ENCODE measurements around the gene NUDT7. TPM values are rescaled to one million over a fixed set of nuclear protein-coding genes. Genes with fewer than 3 reads are reported as not detected.

NUDT7 gene
- total RNA-seq, 4 donors from 2014 or later = 7.6 to 16.1 (median 12.8) TPM

GRCh38 chr16:77724174-77724573, 1.9 kb downstream of the NUDT7 start:
- Histone ChIP-seq H3K27ac (no peak overlapping the region), H3K4me3 (no peak overlapping the region), H3K9me3 (no peaks in the 10 kb centered on the region), H3K27me3 (no peaks in the 10 kb centered on the region), H3K36me3 (no peaks in the 10 kb centered on the region), H3K4me1 (peaks cover 16% of the 10 kb centered on the region)
- no peak for DNase-seq (ENCODE audit: low spot score in 2 of 2)
- no peak for TF ChIP-seq POLR2A (IDR thresholded peaks at IDR 0.05)
- no peak for TF ChIP-seq EP300 (IDR thresholded peaks at IDR 0.05)
- no peak for TF ChIP-seq POLR2AphosphoS5 (IDR thresholded peaks at IDR 0.05)
- TF ChIP-seq, protein P1, sequence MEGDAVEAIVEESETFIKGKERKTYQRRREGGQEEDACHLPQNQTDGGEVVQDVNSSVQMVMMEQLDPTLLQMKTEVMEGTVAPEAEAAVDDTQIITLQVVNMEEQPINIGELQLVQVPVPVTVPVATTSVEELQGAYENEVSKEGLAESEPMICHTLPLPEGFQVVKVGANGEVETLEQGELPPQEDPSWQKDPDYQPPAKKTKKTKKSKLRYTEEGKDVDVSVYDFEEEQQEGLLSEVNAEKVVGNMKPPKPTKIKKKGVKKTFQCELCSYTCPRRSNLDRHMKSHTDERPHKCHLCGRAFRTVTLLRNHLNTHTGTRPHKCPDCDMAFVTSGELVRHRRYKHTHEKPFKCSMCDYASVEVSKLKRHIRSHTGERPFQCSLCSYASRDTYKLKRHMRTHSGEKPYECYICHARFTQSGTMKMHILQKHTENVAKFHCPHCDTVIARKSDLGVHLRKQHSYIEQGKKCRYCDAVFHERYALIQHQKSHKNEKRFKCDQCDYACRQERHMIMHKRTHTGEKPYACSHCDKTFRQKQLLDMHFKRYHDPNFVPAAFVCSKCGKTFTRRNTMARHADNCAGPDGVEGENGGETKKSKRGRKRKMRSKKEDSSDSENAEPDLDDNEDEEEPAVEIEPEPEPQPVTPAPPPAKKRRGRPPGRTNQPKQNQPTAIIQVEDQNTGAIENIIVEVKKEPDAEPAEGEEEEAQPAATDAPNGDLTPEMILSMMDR (IDR thresholded peaks at IDR 0.05) = no peak
- WGBS = 97% methylated on average over 7 of the region's 7 CpGs

DNA sequence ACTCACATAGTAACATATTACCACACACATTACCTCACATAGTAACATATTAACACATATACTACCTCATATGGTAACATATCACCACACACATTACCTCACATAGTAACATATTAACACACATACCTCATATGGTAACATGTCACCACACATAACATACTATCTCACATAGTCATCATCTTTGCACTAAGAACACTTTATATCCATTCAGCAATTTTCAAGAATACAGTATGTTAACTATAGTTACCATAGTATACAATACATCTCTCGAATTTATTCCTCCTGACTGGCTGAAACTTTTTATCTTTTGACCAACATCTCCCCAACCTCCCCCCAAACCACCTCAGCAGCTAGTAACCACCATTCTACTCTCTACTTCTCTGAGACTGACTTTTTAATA, 7.6 kb downstream of the NUDT7 start:
- Histone ChIP-seq H3K27me3 (no peaks in the 10 kb centered on the region), H3K9me3 (no peaks in the 10 kb centered on the region), H3K4me1 (no peaks in the 10 kb centered on the region), H3K4me3 (no peak overlapping the region), H3K27ac (no peak overlapping the region), H3K36me3 (no peaks in the 10 kb centered on the region)
- 0% methylated on average over 1 of the region's 1 CpG for WGBS
- DNase-seq (ENCODE audit: low spot score in 2 of 2) = no peak
- TF ChIP-seq, protein P1 (IDR thresholded peaks at IDR 0.05) = no peak
- TF ChIP-seq POLR2A (IDR thresholded peaks at IDR 0.05) (no peak), POLR2AphosphoS5 (IDR thresholded peaks at IDR 0.05) (no peak), EP300 (IDR thresholded peaks at IDR 0.05) (no peak)

- Histone ChIP-seq H3K27ac (no peak overlapping the region), H3K36me3 (no peaks in the 10 kb centered on the region), H3K9me3 (no peaks in the 10 kb centered on the region), H3K4me1 (no peaks in the 10 kb centered on the region), H3K4me3 (no peak overlapping the region), H3K27me3 (no peaks in the 10 kb centered on the region)
- DNase-seq (ENCODE audit: low spot score in 2 of 2) = no peak
- WGBS = 91% methylated on average over 11 of the region's 11 CpGs
- TF ChIP-seq EP300 (IDR thresholded peaks at IDR 0.05) (no peak), POLR2A (IDR thresholded peaks at IDR 0.05) (no peak), POLR2AphosphoS5 (IDR thresholded peaks at IDR 0.05) (no peak)
- TF ChIP-seq, protein P1 (IDR thresholded peaks at IDR 0.05) = no peak
These were observed 10.1 kb downstream of the NUDT7 start for GRCh38 chr16:77732241-77732946.

DNA sequence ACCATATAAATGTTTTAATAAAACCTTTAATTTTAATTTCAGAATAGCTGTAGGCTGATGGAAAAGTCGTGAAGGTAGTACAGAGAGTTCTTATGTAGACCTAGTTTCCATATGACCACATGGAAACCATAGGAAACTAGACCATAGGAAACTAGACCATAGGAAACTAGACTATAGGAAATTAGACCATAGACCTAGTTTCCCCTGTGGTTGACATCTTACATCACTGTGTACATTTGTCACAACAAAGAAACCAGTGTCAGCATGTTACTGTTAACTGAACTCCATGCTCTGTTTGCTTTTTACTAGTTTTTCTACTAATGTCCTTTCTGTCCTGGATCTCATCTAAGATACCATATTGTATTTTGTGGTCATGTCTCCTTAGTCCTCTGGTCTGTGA, 14.6 kb downstream of the NUDT7 start:
- Histone ChIP-seq H3K4me1 (no peaks in the 10 kb centered on the region), H3K27ac (no peak overlapping the region), H3K9me3 (no peaks in the 10 kb centered on the region), H3K27me3 (no peaks in the 10 kb centered on the region), H3K36me3 (no peaks in the 10 kb centered on the region), H3K4me3 (no peak overlapping the region)
- TF ChIP-seq POLR2A (IDR thresholded peaks at IDR 0.05) = no peak
- no peak for TF ChIP-seq POLR2AphosphoS5 (IDR thresholded peaks at IDR 0.05)
- TF ChIP-seq, protein P1 (IDR thresholded peaks at IDR 0.05) = no peak
- no peak for TF ChIP-seq EP300 (IDR thresholded peaks at IDR 0.05)
- no peak for DNase-seq (ENCODE audit: low spot score in 2 of 2)
- WGBS = 62% methylated on average over 1 of the region's 1 CpG

DNA sequence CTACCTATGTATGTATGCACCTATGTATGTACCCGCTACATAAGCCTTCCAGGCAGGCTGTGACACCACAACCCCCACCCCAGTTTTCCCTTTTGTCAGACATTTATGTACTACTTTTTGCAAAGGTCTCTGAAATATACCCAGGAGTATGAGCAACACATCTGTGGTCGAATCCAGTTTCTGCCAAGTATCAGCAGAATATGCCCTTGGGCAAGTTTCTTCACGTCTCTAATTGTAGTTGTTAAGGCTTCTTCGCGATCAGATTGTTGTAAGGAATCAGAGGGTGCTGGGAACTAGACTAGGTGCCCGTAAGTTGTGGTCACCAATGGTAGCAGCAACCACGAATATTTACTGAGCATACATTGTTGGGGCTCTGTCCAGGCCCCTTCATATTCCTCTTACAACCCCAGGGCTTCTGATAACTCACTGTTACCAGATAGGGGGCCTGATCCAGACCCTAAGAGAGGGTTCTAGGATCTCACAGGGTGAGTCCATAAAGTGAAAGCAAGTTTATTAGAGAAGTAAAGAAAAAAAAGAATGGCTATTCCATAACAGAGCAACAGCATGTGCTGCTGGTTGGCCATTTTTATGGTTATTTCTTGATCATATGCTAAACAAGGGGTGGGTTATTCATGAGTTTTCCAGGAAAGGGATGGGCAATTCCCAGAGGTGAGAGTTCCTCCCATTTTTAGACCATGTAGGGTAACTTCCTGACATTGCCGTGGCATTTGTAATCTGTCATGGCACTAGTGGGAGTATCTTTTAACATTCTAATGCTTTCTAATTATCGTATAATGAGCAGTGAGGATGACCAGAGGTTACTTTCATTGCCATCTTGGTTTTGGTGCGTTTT, 16.6 kb downstream of the NUDT7 start:
- H3K4me1 ChIP-seq = no peaks in the 10 kb centered on the region
- TF ChIP-seq EP300 (IDR thresholded peaks at IDR 0.05) (no peak), POLR2AphosphoS5 (IDR thresholded peaks at IDR 0.05) (no peak), POLR2A (IDR thresholded peaks at IDR 0.05) (no peak)
- TF ChIP-seq, protein P1 (IDR thresholded peaks at IDR 0.05) = no peak
- no peaks in the 10 kb centered on the region for H3K27me3 ChIP-seq
- DNase-seq (ENCODE audit: low spot score in 2 of 2) = no peak
- no peak overlapping the region for H3K4me3 ChIP-seq
- no peaks in the 10 kb centered on the region for H3K36me3 ChIP-seq
- H3K9me3 ChIP-seq = no peaks in the 10 kb centered on the region
- 63% methylated on average over 10 of the region's 10 CpGs for WGBS
- no peak overlapping the region for H3K27ac ChIP-seq

Data from suprapubic skin (tissue), 4 donors.